GM19324 (cell line): ENCODE data around the gene HPSE.
"Not testable (repeated sequence)": the region's sequence is repeated elsewhere in the genome, so short reads cannot be mapped to it uniquely, and the experiment has no call there.

Experiments used
- ATAC-seq: cut with Tn5 transposase; IDR thresholded peaks from one replicate; pipeline ENCODE4 v1.9.1; 2021; ENCODE audit warnings: mild to moderate bottlenecking, moderate library complexity; ENCODE audit not compliant: unreplicated experiment, low FRiP score

The HPSE gene

DNA sequence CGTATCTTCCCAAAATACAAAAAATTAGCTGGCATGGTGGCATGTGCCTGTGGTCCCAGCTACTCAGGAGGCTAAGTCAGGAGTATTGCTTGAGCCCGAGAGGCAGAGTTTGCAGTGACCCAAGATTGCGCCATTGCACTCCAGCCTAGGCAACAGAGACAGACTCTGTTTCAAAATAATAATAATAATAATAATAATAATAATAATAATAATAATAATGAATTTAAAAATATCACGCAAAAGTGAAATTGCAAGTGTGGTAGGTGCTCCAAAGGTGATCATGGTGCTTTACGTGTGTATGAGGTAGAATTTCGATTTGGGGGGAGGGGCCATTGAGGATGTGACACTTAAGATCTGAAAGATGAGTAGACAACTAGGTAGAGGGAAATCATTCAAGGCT lies 4.9 kb upstream of the HPSE start:
- no peak for ATAC-seq

DNA sequence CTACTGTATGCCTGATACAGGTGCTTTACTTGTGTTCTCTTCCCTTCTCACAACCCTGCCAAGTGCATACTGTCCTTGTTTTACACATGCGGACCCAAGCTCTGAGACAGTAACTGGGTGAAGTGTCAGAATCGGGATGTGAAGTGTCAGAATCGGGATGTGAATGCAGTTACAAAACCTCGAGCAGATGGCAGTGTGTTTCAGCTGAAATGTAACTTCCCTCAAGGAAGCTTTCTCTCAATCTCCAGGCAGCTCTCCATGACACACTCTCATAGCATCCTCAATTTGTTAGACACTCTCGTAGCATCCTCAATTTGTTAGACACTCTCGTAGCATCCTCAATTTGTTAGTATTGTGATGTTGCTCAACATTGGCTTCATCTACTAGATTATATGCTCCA lies 1.1 kb upstream of the HPSE start:
- ATAC-seq: no peak

DNA sequence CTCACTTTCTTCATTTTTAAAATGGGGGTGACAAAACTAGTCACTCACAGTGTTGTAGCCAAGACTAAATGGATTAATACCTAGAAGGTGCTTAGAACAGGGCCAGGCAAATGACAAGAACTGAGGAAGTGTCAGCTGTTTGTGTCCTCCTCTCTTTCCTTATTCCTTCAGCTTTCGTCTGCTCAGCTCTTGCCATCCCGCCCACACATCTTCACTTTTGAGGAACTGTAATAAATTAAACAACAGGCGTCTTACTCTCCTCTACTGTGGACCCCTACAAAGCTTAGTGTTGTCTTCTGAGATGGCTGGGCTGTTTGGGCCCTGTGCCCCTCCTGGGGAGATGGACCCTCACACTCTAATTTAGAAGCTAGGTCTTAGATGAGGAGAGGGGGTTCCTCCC lies 2.7 kb downstream of the HPSE start:
- ATAC-seq: no peak

DNA sequence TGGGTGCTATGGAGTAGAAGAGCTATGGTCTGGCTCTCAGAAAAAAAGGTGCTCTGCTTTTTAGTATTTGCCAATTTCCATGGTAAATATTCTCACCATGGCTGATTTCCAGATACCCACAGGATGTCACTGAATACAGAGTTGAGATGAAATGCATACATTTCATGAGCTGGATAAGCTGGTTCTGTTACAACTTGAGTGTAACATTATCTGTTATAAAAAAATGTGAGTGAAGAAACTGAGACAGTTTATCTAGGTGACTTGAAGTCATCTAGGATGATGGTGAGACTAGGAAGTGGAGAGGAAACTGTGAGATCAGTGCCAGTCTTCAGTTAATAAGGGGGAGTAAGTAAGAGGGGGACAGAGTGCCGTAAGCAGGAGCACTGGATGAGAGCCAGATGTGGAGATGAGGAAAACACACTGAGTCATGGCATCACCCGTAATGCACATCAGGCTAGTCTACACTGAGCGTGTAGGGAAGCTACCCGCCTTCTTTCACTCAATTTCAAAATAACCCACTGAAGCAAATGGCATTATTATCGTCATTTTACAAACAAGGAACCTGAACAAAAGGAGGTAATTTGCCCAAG lies 5.0 kb downstream of the HPSE start:
- no peak for ATAC-seq

DNA sequence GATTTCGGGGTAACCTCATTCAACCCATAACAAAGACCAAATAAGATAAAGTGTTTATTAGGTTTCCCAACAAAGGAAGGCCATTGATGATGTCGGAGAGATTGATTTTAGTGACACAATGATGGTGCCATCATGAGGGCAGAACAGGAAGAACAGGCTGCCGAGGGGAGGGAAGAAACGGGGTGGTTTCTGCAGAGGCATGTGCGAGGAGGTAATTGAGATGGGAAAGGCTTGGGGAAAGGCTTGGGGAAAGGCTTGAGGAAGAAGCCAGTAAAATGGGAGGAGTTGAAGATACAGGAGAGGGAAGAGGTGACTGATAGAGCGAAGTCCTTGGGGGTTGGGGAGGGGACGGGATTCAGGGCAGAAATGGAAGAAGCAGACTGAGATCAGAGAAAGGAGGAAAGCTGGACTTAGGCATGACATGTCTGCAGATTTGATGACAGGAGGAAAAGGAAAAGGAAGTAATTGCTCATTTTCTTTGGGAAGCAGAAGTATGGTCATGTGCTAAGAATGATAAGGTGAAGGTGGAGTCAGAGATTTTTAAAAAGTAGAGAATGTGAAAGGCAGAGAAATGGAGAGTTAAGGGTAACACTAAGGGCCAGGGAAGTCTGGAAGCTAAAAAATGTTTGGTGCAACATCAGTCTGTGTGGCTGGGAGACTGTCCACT lies 6.0 kb downstream of the HPSE start:
- no peak for ATAC-seq

DNA sequence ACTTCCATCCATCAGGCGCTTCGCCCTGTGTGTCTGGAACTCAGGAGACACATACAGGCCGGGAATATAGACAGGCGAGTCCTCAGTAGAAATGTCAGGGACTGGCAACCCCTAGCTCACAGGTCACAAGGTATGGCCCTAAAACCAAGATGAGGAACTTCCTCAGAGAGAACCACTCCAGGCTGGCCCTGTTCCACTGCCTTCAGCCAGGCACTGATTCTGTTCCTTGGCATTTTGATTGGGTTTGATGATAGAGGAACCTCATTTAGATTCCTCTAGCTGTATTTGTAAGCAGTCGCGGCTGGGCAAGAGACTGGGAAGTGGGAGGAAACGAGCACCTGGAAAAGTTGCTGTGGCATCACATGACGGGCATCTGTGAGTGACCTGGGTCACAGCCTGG lies 8.1 kb downstream of the HPSE start:
- no peak for ATAC-seq

DNA sequence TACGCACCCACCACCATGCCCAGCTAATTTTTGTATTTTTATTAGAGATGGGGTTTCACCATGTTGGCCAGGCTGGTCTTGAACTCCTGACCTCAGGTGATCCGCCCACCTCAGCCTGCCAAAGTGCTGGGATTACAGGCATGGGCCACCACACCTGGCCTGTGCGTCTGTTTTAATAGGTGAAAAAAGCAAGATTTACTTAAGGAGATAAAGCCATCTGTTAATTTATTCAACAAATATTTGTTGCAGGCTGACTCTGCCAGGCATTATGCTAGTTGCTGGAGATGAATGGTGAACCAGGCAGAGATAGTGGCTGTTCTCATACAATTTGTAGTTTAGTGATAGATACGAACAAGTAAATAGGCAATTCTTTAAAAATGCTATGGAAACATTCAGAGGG lies 9.3 kb downstream of the HPSE start:
- not testable (repeated sequence) for ATAC-seq

DNA sequence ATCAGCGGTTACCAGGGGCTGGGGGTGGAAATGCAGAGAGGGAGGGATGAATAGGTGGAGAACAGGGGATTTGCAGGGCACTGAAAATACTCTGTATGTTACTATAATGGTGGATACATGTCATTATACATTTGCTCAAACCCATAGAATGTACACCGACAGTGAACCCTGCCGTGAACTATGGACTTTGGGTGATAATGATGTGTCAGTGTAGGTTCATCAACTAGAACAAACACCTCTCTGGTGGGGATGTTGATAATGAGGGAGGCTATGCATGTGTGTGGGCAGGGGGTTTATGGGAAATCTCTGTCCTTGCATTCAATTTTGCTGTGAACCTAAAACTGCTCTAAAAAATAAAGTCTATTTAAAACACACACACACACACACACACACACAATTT lies 11.5 kb downstream of the HPSE start:
- no peak for ATAC-seq

DNA sequence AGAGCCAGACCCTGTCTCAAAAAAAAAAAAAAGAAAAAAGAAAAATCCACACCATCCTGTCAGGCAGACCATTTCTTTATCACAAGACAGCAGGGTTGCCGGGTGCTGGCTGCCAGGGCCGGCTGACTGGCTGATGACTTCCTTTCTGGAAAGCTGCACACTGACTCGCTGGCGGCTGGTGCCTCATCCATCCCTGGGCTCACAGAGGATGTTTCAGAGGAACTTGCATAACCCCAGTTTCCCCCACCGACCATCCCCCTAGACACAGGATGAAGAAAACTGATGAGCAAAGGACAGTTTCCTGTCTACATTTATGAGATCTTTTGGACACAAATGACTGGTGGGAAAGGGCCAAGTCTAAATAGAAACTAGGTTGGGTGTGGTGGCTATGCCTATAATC lies 14.1 kb downstream of the HPSE start:
- ATAC-seq: no peak

DNA sequence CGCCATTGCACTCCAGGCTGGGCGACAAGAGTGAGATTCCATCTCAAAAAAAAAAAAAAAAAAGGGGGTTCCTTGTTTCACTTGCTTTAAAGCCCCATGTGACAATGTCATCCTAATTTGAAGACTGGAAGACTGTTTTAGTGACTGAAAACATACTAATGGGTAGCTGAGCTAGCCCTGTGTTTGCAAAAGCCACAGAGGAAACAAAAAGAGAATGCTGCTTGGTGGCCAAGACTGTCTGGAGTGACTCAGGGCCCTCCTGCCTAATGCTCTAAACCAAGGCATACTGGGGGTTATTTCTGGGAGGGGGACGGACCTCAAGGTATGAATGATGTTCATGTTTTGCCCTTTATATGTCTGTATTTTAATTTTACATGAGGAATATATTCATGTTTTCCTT lies 16.0 kb downstream of the HPSE start:
- no peak for ATAC-seq

DNA sequence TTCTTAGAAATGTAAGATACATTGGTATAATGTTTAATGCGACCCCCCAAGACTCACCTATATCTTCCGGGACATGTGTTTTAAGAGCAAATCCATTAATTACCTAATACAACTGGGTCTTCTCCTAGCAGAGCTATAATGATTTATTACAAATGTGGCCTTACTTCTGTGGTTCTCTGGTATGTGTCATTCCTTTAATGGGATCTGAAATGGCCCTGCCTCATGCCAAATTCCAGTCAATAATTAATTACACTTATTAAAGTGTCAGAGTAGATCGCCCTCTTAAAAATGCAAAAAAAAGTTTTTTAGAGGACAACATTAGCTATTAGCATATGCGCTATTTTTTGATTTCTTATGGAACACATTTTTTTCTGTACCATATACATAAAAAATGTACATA lies 17.0 kb downstream of the HPSE start:
- ATAC-seq: no peak

DNA sequence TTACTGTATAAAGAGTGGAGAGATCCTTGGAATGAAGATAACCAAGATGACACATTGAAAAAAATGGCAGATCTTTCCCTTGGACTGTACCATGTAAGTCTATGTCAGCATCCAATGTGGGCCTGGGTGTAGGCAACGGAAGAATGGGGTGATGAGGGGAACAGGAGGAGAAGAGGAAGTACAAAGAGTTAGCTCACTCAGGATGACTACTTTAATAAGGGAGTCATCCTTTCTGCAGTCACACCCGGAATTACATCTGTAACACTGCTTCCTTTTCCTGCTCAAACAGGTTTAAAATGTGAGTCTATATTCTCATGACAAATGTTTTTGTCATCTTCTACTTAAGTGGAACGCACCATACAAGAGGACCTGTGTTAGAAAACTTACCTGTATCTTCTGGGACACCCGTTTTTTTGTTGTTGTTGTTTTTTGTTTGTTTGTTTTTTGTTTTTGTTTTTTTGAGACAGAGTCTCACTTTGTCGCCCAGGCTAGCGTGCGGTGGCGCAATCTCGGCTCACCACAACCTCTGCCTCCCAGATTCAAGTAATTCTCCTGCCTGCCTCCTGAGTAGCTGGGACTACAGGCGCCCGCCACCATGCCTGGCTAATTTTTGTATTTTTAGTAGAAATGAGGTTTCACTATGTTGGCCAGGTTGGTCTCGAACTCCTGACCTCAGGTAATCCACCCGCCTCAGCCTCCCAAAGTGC lies 18.0 kb downstream of the HPSE start:
- no peak for ATAC-seq

DNA sequence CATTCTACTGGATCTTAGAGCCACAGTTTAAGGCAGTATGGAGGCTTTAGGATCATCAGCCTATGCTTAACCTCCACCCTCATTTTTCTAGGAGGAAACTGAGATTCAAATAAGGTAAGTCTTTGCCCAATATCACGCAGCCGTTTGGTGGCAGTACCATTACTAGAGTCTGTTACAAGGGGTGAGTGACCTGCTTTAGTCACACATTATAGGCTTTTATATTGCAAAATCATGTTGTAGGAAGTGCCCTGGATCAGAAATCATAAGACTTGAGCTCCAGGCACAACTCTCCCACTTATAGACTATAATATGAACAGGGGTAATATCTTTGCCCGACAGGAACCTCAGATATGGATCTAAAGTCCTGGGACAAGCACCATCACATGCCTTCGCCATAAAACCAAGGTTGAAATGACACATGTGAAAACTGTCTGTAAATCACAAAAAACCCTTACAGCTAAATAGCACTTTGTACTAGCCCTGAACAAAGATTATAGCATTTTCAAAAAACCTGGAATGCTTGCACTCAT lies 19.2 kb downstream of the HPSE start:
- no peak for ATAC-seq

DNA sequence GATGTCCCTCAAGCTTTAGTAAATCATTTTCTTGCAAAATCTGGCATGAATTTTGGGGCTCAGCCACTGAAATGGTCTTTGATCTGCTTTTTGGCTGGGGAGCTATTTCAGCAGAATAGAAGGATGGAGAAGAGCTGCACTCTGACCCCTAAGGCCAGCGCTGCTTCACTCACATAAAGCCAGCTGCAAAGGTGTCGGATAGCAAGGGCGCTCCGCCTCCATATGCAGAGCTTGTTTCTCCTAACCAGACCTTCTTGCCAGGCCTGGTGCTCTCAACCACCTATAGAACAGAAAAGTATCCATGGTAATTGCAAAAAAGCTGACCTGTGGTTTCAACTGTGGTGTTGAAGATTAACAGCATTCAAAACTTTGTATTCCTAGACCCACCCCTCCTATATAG lies 26.0 kb downstream of the HPSE start:
- no peak for ATAC-seq

DNA sequence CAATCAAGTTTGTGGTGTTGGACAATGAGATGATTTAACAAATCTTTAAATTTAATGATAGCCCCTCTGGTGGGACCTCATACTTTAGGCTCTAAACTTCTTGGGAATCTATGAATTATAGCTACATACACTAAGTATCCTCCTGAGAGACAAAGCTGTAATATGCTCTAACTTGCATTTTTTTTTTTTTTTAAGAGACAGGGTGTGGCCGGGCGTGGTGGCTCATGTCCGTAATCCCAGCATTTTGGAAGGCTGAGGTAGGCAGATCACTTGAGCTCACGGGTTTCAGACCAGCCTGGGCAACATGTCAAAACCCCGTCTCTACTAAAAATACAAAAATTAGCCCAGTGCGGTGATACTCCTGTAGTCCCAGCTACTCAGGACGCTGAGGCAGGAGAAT lies 26.7 kb downstream of the HPSE start:
- no peak for ATAC-seq

DNA sequence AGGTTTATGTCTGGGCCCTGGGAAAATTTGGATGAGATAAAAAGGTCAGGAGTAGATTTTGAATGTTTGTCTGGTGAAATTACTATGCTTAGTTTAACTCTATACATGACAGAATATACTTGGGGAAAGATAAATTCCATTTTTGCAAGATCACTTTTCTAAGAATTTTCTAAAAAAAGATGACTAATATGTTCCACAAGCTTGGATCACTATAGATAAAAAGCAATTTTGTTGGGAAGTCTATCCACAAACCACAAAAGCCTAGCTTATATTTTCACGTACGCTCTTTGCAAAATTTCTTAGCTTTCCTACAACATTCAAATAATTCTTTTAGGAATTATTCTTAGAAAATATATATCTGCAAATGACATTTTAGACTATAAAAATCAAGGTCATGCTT lies 29.5 kb downstream of the HPSE start:
- ATAC-seq: no peak

DNA sequence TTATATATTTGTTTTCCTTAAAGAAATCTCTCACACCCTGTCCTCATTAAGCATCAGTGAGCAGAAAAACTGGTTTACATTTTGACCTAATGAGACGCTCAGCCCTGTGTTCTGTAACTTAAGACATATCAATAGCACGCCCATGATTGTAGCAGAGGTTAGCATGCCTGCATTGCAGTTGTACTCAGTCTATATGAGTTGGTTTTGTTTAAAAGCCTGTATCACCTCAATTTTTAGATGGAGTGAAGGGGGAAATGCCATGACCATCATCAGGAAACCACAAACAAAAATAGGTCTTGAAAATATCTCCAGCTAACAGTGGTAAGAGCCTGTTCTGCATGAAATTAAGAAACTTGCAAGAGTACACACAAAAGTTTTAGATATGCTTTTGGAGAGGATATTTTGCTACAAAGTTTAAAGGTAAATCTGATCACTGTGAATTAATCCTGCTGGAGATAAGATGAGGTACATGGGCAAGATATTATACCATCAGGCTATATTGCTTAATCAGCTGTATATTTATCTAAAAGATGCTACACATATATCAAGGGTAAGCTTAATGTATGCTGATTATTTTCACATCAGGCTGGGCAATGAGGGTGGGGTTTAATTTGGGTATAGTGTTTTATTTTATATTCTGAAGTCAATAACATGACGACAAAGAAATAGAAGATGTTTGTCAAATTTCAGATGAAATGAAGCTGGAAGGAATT lies 36.9 kb downstream of the HPSE start:
- no peak for ATAC-seq

DNA sequence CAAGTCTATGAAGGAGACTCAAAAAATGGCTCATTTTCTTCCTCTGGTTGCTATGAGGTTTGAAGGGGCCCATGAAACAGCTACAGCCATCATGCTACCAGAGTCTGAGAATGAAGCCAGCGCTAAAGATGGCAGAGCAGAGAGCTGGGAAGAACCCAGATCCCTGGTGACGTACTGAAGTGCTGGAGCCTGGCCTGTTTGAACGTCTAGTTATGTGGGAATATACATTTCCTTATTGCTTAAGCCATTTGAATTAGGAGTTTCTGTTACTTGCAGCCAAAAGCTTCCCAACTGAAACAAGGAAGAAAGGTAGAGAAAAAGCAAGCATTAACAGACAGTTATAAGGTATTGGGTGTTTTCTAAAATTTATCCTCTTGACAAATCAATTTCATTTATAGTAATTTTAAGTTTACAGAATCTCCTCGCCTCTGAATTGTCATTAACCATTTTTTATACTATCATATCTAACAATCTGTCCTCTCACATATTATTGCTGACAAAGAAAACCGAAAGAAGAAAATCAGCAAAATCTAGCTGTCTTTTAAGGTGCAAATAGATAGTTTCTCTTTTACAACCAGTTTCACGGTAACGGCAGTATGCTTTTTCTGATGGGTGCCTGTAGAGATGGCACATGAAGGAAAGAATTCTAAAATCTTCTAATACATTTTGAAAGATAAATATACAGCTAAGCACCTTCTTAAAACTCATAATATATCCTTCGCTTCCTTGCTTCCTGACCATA lies 41.2 kb downstream of the HPSE start:
- no peak for ATAC-seq

DNA sequence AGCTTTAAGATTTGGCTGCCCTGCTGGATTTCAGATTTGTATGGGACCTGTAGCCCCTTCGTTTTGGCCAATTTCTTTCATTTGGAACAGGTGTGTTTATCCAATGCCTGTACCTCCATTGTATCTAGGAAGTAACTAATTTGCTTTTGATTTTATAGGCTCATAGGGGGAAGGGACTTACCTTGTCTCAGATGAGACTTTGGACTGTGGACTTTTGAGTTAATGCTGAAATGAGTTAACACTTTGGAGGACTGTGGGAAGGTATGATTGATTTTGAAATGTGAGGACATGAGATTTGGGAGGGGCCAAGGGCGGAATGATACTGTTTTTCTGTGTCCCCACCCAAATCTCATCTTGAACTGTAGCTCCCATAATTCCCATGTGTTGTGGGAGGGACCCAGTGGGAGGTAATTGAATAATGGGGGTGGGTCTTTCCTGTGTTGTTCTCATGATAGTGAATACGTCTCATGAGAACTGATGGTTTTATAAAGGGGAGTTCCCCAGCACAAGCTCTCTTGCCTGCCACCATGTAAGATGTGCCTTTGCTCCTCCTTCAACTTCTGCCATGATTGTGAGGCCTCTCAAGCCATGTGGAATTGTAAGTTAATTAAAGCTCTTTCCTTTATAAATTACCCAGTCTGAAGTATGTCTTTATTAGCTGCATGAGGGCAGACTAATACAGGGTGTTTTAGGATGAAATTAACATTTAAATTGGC lies 44.4 kb downstream of the HPSE start:
- not testable (repeated sequence) for ATAC-seq

DNA sequence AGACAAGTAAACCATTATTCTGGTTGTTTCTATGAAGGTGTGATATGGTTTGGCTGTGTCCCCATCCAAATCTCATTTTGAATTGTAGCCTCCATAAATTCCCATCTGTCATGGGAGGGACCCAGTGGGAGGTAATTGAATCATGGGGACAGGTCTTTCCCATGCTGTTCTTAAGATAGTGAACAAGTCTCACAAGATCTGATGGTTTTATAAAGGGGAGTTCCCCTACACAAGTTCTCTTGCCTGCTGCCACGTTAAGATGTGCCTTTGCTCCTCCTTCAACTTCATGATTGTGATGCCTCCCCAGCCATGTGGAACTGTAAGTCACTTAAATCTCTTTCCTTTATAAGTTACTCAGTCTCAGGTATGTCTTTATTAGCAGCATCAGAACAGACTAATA lies 46.3 kb downstream of the HPSE start:
- not testable (repeated sequence) for ATAC-seq
